Stimulated activated CD4-positive, alpha-beta T cell treated with anti-CD3 and anti-CD28 coated beads, Interleukin-15, amount 100 ng/mL, for 1 hour (primary cell): Measurements from ENCODE around the gene PON2.
"Not testable (repeated sequence)": the region's sequence is repeated elsewhere in the genome, so short reads cannot be mapped to it uniquely, and the experiment has no call there.

ENCODE experiments used
- DNase-seq, 2 donors: peaks; one replicate each; pipeline ENCODE4 v3.0.0-alpha.2; 2020; ENCODE audit warnings: low read depth in 1 of 2, low spot score in 1 of 2

The PON2 gene

DNA sequence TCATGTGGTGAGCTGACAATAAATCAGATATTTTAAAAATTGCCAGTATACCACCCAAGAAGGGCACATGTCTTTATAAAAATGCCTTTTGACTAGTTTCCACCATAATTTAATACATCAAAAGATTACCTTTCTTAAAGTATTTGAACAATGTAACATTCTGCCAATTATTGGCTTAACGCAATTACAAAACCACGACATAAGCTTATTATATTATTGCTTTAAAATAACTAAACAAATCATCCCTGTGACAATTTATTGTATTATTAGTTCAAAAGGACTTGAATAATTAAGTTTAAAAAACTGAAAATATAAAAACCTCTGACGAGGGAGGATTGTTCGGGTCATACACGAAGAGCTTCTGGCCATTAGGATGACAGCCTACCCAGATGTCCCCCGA is 29.0 kb downstream of the PON2 start:
- no peak for DNase-seq

GRCh38 chr7:95405208-95405607 is 29.6 kb downstream of the PON2 start:
- no peak for DNase-seq

DNA sequence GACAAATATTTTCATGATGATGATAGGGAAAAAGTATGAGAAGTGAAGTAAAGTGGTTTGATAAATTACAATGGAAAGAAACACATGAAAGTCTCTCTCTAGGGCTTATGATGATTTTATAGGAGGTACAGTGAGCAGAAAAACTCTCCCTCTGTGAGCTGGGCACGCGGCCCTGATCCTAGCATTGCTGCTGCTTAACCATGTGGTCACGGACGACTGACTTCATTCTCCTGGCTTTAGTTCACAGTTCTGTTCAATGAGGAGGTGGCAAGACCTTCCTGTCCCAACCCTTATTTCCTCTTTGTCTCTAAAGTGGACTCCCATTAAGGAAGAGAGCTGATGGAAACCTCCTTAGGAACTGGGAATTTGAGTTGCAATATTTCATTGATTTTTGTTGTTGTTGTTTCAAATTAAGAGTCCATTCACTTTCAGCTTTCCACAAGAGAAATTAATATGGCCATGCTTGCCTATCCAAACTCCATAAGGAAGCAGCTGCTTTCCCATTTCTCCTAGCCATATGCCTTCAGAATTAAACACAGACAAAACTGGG is 30.4 kb downstream of the PON2 start:
- no peak for DNase-seq

- no peak for DNase-seq
These were observed 36.5 kb downstream of the PON2 start for GRCh38 chr7:95398155-95398940.

- no peak for DNase-seq
These were observed 37.4 kb downstream of the PON2 start for GRCh38 chr7:95397381-95397780.

DNA sequence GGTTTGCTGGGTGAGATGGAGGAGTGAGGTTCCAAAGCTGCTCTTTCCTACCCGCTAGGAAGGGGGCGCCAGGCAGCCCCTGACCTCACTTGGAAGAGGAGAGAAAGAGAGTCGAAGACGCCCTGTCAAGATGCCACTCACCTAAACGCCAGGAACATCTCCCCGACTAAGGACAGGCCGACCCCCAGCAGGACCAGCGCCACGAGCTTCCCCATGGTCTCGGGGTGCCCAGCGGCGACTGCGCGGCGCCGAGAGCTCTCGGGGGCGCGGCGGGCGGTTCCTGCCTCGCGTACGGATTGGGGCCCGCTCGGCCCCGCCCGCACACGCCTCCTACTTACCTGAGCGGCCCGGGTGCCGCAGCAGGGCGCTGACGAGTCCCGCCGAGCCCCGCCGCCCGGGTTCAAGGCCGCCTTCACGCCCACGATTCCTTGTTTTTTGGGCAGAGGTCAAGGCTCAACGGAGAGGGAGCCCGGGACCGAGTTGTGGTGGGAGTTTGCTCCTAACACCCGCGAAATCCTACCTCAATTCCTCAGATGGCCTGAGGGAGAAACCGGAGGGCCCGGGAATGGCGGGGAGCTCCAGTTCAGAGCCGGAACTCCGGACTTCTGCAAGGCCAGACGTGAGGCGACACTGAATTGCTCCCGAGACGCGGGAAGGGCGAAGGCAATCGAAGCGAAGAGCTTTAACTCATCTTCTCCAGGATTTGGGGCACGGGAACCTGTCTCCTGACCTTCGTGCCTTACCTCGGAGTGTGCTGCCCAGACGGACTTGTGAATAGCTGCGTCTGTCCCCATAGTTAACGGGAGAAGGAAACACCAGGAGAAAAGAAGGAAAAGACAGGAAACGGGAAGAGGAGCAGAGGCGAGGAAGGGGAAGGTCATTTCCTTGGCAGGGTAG is 38.4 kb downstream of the PON2 start, which contains the start of gene PON3:
Gene PON3, minus strand, starts transcription at position 240 of the 897 bp plus-strand sequence. Its CDS starts 25 bp downstream, at position 215.
- no peak for DNase-seq

- no peak for DNase-seq
These were observed 39.1 kb downstream of the PON2 start for GRCh38 chr7:95395755-95396135.

- no peak for DNase-seq
These were observed 40.5 kb downstream of the PON2 start for GRCh38 chr7:95394370-95394769.

DNA sequence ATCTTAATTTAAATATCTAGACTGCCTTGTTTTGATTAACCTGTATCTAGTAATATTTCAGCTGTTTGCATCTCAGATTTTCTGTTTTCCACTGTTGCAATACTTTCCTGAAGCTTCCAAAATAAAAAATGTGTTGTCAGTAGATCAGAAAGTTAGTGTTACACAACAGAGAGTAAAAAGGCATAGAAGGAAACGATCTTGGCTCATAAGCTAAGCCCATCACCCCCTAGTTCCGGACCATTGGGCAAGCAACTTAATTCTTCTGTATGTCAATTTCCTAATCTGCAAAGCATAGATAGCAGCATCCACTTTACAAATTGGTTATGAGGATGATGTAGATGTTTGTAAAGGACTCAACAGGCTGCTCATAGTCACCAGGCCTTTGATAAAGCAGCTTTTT is 43.1 kb downstream of the PON2 start:
- DNase-seq: no peak

DNA sequence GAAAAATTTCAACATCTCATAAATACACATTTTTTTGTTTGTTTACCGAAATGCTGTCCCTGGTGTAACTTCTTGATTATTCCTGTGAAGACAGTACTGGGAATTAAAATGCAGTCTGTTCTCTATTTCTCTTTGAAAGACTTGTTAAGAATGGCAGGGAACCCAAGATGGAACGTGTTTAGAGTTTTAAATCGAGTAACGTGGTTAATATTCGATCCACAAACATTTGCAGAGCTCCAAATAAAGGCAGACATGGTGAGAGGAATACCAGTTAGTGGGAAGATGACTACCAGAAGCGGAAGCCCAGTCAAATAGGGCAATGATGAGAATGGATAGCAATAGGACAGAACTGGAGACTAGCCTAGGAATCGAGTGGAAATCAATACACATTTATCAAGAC is 45.3 kb downstream of the PON2 start:
- DNase-seq: no peak

GRCh38 chr7:95379457-95379856 is 55.4 kb downstream of the PON2 start:
- not testable (repeated sequence) for DNase-seq

DNA sequence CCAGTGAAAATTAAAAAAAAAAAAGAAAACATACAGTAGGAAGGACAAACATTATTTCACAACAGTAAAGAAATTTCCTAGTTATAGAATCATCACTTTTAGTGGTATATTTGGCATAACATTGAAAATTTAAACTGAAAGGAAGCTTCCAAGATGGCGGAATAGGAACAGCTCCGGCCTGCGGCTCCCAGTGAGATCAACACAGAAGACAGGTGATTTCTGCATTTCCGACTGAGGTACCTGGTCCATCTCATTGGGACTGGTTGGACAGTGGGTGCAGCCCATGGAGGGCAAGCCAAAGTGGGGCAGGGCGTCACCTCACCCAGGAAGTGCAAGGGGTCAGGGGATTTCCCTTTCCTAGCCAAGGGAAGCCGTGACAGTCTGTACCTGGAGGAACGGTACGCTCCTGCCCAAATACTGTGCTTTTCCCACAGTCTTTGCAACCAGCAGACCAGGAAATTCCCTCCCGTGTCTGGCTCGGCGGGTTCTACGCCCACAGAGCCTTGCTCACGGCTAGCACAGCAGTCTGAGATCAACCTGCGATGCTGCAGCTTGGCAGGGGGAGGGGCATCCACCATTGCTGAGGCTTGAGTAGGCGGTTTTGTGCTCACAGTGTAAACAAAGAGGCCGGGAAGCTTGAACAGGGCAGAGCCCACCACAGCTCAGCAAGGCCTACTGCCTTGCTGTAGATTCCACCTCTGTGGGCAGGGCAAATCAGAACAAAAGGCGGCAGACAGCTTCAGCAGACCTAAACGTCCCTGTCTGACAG is 58.0 kb downstream of the PON2 start:
- no peak for DNase-seq

- no peak for DNase-seq
These were observed 59.1 kb downstream of the PON2 start for GRCh38 chr7:95375591-95376257.

DNA sequence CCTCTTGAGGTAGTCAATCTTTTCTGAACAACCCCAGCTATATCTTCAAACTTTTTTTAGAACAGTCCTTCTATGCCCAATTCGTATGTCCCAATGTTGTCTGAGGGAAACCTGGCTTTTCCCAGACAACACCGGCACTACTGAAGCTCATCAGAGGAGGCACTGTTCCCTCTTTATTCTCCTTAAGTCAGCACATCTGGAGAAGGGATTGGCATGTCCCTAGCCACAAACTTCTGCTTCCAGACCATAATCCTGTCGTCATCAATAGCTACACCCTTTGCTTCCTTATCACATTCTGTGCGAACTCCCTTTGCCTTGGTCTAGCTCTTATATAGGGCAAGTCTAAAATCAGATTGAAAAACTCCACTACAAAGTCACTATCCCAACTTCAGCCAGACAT is 61.5 kb downstream of the PON2 start:
- no peak for DNase-seq

DNA sequence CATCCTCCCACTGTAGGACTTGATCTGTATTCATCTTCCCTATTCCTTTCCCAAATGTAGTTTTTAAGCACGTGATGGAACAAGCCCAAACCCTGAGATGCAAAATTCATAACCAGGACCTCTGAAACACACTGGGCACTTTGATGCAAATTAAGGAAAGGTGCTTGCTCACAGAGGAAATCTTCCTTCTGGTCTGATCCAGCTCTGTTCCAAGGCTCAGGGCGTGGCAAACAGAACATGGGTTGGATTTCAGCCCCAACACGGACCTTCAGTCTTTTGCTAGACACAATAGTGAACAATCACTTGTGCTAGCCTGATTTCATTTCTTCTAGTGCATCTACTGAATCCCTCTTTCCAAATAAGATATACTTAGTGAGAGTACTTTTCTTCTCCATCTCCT is 66.6 kb downstream of the PON2 start:
- no peak for DNase-seq

DNA sequence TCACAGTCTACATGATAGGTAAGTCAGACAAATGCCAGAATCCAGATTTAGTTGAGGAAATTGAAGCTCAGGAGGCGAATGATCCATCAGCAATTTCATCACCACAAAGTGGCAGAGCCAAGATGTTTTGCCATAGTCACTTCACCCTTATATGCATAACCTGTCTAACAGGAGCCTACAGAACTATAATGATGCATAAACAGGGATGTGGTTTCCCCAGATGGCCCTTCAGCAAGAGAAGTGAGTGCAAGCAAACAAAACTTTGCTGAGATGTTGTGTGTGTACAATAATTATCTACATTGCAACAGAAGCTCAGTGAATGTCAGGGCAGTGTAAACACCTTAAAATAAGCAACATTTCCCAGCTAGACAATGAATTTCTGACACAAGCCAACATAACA is 67.2 kb downstream of the PON2 start:
- no peak for DNase-seq

- no peak for DNase-seq
These were observed 69.7 kb downstream of the PON2 start for GRCh38 chr7:95365151-95365550.

- DNase-seq: no peak
These were observed 77.2 kb downstream of the PON2 start for GRCh38 chr7:95357623-95358022.
